GM21447 (cell line): Measurements from ENCODE around the gene ADGRD1.

ENCODE experiments used
- ATAC-seq: cut with Tn5 transposase; IDR thresholded peaks from one replicate; pipeline ENCODE4 v1.9.1; 2021; ENCODE audit not compliant: unreplicated experiment

Gene ADGRD1

GRCh38 chr12:131130311-131130911 lies 176.7 kb downstream of the ADGRD1 start:
- ATAC-seq, result no peak

- no peak for ATAC-seq
Measured at GRCh38 chr12:131131077-131131807, 177.5 kb downstream of the ADGRD1 start.

DNA sequence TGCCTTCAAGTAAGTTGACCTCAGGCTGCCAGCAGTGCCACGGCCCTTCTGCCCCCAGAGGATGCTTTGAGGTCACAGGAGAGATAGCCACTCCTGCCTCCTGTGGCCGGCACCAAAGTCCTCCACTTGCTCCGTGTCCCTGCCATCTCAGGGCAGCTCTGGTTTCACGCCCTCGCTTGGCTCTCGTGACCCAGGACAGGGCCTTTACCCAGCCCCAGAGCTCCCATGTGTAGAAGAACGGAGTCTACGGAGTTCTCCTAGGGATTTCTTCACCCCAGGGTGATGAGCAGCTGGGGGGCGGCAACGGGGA lies 178.1 kb downstream of the ADGRD1 start:
- no peak for ATAC-seq

DNA sequence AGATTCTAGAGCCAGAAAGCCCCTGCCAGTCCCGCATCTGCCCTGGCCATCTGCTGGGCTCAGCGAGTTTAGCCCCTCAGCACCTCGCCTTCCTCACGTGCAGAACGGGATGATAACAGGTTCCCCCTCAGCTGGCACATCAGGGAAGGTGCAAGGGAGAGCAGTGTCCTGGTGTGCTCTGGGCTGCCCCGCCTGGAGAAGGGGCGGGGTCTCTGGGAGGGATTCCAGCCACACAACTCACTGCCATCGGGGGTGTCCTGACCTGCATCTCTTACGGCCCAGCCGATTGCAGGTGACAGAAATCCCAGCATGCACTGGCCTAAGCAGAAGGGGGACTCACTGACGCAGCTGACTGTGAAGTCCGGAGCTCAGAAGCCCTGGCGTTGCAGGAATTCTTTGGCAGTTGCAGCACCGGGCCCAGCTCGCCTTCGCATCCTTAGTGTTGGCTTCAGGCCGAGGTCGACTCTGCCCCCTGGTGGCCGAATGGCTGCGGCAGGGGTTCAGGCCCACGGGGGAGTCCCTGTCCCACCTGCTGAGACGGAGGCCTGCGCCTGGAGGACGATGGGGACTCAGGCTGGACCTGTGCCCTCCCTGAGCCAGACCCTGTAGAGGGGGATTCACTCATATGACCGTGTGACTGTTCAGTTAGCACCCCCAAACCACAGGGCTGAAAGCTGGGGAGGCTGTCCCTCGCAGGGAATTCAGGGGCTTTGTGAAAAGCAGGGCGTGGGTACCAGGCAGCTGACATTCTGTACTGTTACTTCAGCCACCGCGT lies 178.6 kb downstream of the ADGRD1 start:
- ATAC-seq, result no peak

GRCh38 chr12:131133015-131133905 lies 179.6 kb downstream of the ADGRD1 start:
- ATAC-seq, result no peak

- ATAC-seq, result no peak
Measured at GRCh38 chr12:131133994-131134393, 180.3 kb downstream of the ADGRD1 start.

DNA sequence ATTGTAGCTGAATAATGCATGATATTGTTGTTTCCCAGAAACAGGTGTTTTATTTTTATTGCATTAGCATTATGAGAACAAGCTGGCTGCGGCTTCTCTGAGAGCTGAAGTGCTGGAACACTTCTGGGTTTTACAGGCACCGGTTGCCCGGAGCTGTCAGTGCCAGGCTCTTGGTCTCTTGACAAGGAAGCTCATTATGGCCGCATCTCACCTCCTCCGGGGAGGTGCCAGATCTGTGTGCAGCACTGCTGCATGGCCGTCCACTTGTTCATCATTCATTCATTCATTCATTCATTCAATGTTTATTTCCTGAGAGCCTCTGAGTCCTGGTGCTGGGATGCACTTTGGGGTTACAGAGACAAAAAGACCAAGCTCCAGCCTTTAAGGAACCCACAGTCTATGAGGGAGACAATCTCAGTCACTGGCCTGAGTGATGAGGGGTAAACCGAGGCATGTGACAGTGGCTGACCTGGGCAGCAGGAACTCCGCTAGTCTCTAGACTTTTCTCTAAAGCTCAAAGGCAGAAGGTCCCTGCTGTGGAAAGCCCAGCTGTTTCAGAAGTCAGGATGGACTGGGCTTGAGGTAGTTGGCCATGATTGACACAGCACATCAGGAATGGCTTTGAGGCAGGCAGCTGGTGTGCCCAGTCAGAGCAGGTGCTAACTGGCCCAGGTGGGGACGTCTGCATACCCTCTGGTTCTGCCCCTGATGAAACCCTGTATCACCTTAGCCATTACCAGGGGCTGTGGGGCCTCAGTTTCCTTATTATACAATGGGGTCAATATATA lies 181.0 kb downstream of the ADGRD1 start:
- ATAC-seq, result no peak

- ATAC-seq, result no peak
Measured at GRCh38 chr12:131135311-131135785, 181.6 kb downstream of the ADGRD1 start.

DNA sequence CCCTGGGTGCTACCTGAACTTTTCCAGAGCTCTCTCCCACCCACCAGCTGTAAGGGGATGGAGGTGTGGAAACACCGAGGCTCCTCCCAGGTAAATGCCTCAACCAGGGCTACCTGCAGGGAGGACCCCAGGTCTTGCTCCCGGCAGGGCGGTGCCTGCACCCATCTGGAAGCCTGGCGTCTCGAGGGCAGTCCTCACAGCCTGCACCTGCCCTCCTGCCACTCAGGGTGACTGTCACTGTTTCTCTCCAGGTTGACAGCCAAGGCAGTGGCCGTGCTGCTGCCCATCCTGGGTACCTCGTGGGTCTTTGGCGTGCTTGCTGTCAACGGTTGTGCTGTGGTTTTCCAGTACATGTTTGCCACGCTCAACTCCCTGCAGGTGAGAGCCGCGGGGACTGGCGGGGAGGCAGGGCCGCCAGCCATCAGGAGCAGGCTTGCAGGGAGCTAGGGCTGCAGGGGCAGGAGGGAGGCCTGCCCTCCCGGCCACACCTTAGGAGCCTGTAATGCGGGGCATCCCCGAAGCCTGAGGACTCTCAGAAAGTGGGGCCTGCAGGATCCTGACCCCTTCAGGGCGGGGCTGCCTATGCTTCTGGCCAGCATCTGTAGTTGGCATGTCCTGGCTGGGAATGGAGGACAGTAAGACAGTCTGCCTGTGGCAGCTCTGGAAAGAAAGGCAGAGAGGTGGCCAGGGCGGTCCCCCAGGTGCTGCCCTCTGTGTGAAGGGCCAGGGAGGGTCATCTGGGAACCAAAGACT lies 182.3 kb downstream of the ADGRD1 start:
- ATAC-seq, result no peak

- no peak for ATAC-seq
Measured at GRCh38 chr12:131136539-131136872, 182.8 kb downstream of the ADGRD1 start.

DNA sequence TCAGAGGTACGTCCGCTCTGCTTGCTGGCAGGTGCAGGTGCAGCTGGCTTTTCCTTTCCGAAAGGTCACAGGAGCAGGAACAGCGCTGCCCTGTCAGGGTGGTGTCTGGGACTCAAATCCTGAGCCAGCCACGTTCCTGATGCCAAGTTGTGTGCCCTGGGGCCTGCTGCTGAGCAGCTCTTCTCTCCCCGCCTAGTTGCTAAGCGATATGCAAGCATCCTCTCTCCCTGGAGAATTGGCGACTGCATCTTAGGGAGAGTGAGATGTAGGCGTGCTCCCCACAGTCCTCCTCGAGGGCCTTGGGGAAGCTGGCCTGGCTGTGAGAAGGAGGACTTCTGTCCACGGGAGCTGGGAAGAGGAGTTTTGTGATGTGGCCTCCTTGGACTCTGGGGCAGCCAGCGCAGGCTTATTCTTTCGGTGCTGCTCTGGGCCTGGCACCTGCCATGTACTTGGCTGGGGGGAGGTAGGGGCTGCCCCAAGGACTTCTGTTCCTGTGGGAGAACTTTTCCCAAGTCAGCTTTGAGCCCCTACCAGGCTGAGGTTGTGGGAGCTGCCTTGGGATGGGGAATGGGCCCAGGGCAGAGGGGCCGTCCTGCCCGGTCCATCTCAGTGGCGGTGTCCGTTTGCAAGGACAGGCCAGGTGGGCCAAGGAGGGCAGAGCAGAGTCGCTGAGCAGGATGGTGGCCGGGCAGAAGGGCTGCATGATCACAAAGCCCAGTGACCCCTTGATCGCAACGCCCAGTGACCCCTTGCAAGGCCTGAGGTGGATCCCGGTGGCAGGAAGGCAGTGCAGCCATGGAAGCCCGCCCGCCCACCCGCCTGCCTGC lies 183.5 kb downstream of the ADGRD1 start:
- ATAC-seq, result no peak

GRCh38 chr12:131137836-131138637 lies 184.3 kb downstream of the ADGRD1 start:
- ATAC-seq, result no peak

DNA sequence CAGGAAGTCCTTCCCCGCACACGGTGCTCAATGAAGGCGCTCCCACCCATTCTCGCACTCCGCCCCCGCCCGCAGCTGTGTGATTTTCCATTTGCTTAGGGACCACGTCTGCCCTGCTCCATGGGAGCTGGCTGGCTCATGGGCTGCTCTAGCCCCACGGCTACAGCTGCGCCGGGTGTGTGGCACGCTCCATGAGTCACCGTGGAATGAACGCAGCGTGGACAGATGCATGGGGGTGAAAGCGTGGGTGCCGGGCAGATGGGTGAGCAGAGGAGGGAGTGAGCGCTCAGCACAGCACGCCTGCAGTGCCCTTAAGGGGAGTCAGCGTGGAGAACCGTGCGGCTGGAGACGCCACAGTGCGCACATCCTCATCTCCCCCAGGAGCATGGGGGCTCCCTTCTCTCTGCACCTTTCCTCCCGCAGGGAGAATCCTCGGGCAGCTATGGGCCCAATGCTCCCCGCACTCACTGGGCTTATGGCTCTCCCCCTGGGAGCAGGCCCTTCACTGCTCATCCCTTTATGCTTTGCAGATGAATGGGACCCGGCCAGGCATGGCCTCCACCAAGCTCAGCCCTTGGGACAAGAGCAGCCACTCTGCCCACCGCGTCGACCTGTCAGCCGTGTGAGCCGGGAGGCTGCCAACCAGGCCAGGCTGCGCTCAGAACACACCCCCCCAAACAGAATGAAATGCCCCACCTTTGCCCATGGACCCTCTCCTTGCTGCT lies 185.1 kb downstream of the ADGRD1 start:
- ATAC-seq, result no peak

DNA sequence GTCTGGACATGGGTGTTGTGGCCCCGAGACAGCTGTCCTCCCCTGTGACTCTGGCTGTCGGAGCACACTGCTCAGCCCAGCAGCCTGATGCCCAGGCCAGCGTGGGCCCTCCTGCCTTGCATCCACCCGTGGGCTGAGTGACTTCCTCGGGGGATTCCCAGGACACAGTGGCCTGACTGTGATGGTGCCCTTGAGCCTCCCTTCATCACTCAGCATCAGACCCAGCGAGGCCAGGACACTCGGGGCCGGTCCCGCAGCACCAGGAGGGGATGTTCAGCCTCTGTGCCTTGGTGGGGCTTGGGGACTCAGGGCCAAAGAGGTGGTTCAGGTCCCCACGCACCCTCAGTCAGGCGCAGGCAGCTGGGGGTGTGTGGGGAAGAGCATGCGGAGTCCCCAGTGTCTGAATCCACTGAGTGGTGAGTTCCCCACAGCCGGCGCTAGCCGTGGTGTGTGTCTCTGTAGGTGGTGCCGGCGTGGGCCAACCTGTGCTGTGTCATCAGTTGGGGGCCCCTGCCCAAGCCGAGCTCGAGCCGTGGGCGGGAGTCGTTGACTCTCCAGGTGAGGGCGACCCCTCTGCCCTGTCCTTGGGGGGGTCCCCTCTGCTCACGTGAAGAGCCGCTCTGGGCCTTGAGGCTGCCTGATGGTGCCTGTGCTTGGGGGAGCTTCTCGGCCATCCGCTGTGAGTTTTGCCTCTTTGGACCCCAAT lies 185.8 kb downstream of the ADGRD1 start:
- ATAC-seq, result no peak

GRCh38 chr12:131140069-131140435 lies 186.3 kb downstream of the ADGRD1 start:
- no peak for ATAC-seq

DNA sequence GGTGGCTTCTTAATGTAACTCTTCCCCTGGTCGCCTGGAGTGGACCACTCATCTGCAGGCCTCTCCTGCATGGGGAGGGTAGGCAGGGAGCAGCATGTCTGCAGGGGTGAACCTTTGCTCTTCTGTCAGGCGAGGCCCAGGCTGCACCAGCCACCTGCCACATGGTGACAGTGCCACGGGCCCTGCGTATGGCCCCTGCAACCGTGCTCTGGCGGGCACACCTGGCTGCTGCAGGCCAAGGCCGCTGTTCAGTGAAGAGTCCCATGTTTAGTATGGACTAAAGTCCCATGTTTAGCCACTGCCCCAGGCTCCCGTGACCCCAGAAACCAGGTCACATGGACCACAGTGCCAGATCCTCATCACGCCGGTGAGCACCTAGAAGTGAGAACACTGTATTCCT lies 187.0 kb downstream of the ADGRD1 start:
- ATAC-seq, result no peak

DNA sequence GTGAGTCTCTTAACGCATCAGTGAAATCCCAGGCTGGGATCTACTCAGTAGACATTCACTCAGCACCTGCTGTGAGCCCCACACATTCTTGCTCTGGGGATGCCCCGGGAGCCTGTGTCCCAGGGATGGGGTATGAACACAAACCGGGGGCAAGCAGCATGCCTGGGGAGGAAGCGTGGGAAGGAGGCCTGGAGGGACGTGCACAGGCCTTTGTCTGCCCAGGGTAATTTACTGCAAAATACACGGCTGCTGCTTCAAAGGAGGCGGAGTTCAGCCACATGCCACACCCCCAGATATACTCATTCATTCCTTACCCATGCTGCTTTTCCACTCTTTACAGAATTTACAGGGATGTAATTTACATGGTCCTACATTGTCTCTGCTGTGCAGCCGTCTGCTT lies 187.8 kb downstream of the ADGRD1 start:
- no peak for ATAC-seq
